Epithelial cell of esophagus (primary cell): ENCODE data around the gene PTOV1.

ENCODE experiments used
- DNase-seq: peaks from one replicate; pipeline ENCODE4 v3.0.0; 2010; ENCODE audit warnings: low read depth
- H3K4me3 ChIP-seq: 2 replicates; pipeline ENCODE4 v1.5.1; 2011; ENCODE audit warnings: mild to moderate bottlenecking, low read length, control low read depth
- TF ChIP-seq, protein P1 (sequence below): IDR thresholded peaks from 2 replicates; pipeline ENCODE4 v1.5.1; 2011; ENCODE audit warnings: low read depth, mild to moderate bottlenecking, low read length, control low read depth, inconsistent platforms; ENCODE audit not compliant: insufficient read depth; ENCODE audit errors: missing control alignments

Gene PTOV1

GRCh38 chr19:49892716-49893115 lies 41.8 kb downstream of the PTOV1 start:
- TF ChIP-seq, protein P1, sequence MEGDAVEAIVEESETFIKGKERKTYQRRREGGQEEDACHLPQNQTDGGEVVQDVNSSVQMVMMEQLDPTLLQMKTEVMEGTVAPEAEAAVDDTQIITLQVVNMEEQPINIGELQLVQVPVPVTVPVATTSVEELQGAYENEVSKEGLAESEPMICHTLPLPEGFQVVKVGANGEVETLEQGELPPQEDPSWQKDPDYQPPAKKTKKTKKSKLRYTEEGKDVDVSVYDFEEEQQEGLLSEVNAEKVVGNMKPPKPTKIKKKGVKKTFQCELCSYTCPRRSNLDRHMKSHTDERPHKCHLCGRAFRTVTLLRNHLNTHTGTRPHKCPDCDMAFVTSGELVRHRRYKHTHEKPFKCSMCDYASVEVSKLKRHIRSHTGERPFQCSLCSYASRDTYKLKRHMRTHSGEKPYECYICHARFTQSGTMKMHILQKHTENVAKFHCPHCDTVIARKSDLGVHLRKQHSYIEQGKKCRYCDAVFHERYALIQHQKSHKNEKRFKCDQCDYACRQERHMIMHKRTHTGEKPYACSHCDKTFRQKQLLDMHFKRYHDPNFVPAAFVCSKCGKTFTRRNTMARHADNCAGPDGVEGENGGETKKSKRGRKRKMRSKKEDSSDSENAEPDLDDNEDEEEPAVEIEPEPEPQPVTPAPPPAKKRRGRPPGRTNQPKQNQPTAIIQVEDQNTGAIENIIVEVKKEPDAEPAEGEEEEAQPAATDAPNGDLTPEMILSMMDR: no peak

GRCh38 chr19:49894011-49894664 lies 43.2 kb downstream of the PTOV1 start:
- DNase-seq: no peak
- H3K4me3 ChIP-seq: no peak overlapping the region
- TF ChIP-seq, protein P1: no peak

More at GRCh38 chr19:49892716-49893115, 41.8 kb downstream of the PTOV1 start:
- H3K4me3 ChIP-seq: no peak overlapping the region
- DNase-seq: no peak

- H3K4me3 ChIP-seq: no peak overlapping the region
- no peak for DNase-seq
- TF ChIP-seq, protein P1: no peak
These were observed 44.1 kb downstream of the PTOV1 start for GRCh38 chr19:49894879-49895565.

DNA sequence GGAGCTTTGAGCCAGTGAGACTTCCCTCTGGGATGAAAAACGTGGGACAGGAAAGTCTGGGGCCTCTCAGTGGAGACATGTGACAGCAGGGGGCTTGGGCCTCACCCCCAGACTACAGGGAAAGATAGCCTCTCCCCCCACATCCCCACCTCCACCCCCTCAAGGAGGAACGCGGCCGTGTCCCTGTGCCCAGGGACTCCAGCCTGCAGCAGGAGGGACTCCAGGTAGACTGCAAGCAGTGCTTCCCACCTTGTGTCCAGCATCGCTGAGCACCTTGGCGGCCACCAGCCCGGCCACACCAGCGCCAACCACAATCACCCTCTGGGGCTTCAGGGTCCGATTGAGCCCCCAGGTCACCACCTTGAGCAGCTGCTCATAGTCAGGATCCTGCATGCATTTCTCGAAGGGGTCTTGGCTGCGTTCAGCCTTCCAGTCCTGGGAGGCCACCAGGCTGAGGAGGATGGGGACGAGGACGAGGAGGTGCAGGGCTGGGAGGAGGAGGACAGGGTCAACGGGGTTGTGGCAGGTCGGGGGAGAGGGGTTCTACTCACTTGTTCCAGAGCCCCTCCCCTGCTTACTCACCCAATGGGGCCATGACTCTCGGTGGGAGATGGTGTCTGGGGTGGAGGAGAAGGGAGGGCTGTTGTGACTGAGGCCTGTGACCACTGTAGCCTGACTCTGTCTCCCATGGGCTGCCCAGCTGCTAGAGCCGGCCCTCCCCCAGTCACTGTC lies 44.8 kb downstream of the PTOV1 start:
- H3K4me3 ChIP-seq: no peak overlapping the region
- TF ChIP-seq, protein P1: no peak
- no peak for DNase-seq

- no peak within 1 kb of the TSS for H3K4me3 ChIP-seq
- no peak for DNase-seq
- TF ChIP-seq, protein P1: no peak
These were observed 46.1 kb downstream of the PTOV1 start, which contains the start of gene IL4I1 for GRCh38 chr19:49896863-49897621. TSS of gene IL4I1 (minus strand) at chr19:49896887. CDS start at chr19:49896160, 727 bp downstream.

- H3K4me3 ChIP-seq: no peak overlapping the region
- TF ChIP-seq, protein P1: no peak
- DNase-seq: no peak
These were observed 53.2 kb downstream of the PTOV1 start for GRCh38 chr19:49904136-49904535.
